Loucy (cell line): Measurements from ENCODE around the gene DGAT2.

ENCODE experiments used
- CTCF ChIP-seq: fragments of 200-600 bp; sonication (generic); conservative IDR thresholded peaks from 2 replicates; pipeline ENCODE4 v1.5.1; 2014; ENCODE audit warnings: mild to moderate bottlenecking, antibody characterized with exemption, low read length
- EZH2phosphoT487 ChIP-seq: fragments of 200-600 bp; IDR thresholded peaks from 2 replicates; pipeline ENCODE4 v1.6.1; 2018; ENCODE audit warnings: antibody characterized with exemption, mild to moderate bottlenecking, moderate library complexity, borderline replicate concordance

DNA sequence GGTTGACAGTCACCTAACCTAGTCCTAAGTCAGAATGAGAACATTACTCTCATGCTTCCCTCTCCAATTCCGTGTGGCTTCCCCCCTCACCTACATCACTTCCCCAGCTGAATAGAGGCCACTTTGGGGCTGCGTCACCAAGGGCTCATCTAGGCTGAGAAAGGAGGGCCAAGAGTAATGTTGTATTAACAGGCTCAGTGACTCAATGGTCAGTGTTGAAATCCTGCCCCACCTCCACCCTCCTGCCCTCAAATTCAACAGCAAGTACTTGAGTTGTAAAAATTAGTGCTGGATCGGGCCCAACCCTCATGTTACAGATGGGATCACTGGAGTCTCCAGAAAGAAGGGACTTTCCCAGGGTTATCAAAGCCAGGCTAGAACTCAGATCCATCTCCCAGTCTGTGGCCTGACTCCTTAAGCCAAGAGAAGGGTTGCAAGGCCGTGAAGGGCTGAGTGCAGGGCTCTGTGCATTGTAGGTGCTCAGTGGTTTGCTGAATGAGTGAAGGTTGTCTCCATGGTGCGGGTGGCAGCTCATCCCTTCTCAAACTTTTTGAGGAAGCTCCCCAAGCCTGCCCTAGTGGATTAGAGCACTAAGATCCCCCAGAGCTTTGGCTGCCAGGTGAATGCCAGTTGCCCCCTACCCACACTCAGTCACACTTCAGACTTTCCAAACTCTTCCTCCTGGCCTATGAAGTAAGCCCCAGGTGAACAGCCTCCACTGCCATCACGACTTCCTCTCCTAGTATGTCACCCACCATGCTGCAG is 3.2 kb downstream of the DGAT2 start:
- TF ChIP-seq CTCF (no peak), EZH2phosphoT487 (no peak)
